ENCODE results near the gene TOP3B.

- TF ChIP-seq CTCF (IDR thresholded peaks at IDR 0.05; ENCODE audit: insufficient read depth, low read length, poor library complexity, severe bottlenecking) (peak; percentile 43), EZH2phosphoT487 (conservative IDR thresholded peaks at IDR 0.05; ENCODE audit: low read length) (no peak)
Observed at GRCh38 chr22:22030493-22031182, 48.1 kb upstream of the TOP3B start.

All from SU-DHL-6 (cell line).